GM19023 (cell line): ENCODE results near the gene IRF2.

Experiments
- ATAC-seq: cut with Tn5 transposase; IDR thresholded peaks from one replicate; pipeline ENCODE4 v1.9.1; 2021; ENCODE audit warnings: mild to moderate bottlenecking, moderate library complexity; ENCODE audit not compliant: unreplicated experiment

The IRF2 gene

GRCh38 chr4:184410748-184411147, 63.6 kb downstream of the IRF2 start:
- ATAC-seq = no peak

DNA sequence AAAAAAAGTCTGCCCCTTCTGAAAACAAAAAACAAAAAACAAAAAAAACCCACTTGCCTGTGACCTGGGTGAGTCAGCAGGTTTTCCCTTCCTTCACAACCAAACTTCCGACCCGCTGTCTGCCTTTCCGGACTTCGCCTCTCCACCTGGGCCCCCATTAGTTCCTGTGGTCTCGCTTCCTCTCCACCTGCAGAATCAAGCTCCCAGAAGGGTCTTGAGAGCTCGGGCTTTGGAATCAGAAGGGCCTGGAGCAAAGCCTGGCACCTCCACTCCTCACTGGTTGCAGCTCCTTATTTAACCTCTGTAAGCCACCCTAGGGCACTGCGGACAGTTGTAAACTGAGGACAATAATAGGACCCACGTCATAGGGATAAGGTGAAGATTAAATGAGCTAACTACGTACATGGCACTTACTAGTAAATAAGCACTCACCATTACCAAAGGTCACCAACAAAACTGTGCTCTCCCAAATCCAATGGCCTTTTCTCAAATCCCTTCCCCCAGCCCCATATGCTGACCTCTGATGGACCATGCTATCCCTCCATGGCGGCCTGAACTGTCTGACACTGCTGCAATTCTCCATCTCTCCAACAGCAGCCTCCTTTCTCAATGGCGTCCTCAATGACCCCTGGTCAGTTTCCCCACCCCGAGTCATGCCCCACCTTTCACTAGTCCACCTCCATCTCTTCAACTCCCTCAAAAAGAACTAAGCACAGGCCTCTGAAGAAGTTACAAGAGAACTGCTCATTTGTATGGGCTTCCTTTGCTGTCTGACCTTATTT, 64.2 kb downstream of the IRF2 start:
- peak; percentile 48 for ATAC-seq

- no peak for ATAC-seq
Observed at GRCh38 chr4:184409502-184409901, 64.8 kb downstream of the IRF2 start.

- ATAC-seq = no peak
Observed at GRCh38 chr4:184408684-184409081, 65.7 kb downstream of the IRF2 start.

- no peak for ATAC-seq
Observed at GRCh38 chr4:184408021-184408683, 66.2 kb downstream of the IRF2 start.

- ATAC-seq = no peak
Observed at GRCh38 chr4:184406958-184407391, 67.4 kb downstream of the IRF2 start.

- no peak for ATAC-seq
Observed at GRCh38 chr4:184404047-184404446, 70.3 kb downstream of the IRF2 start.

DNA sequence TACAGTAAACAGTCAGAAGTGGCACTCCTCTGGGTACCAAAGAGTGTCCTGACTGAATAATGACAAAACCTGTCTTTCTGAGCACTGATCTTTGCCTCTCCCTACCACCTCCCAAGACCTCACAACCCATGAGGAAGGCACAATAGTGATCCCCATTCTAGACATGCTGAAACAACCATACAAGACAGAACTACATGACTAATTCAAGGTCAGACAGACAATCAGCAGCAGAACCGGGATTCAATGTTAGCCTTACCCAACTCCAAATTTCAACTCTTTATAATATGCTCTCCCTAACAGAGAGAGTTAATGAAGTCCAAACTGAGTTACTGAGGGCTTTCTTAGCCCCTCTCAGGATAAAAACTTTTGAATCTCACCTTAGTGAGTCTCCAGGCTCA, 71.0 kb downstream of the IRF2 start:
- no peak for ATAC-seq

DNA sequence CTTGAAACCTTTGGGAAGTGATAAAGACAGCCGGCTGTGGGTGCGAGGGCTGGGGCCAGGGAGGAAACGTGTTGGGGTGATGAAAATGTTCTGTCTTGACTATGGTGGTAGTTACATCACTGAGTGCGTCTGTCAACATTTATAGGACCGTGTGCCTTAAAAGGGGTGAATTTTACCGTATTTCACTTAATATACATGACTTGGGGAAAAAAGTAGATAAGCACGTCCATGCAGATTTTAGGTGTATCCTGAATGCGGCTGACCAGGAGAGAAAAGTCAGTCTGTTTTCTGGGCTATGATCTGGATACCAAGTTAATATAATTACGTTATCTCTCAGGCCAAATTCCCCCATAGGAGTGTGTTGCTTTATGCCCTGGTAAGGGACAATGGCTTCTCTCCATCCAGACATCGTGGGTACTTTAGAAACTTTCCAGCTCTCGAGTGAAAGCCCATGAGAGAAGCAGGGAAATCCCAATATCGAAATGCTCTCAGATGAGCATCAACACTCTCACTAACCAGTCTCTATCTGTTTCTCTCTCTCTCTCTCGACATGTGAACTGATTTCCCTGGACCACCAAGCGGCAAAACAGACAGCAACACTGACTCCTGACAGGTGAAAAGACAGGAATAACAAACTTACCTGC, 71.5 kb downstream of the IRF2 start:
- ATAC-seq = no peak

GRCh38 chr4:184402239-184402638, 72.1 kb downstream of the IRF2 start:
- no peak for ATAC-seq

DNA sequence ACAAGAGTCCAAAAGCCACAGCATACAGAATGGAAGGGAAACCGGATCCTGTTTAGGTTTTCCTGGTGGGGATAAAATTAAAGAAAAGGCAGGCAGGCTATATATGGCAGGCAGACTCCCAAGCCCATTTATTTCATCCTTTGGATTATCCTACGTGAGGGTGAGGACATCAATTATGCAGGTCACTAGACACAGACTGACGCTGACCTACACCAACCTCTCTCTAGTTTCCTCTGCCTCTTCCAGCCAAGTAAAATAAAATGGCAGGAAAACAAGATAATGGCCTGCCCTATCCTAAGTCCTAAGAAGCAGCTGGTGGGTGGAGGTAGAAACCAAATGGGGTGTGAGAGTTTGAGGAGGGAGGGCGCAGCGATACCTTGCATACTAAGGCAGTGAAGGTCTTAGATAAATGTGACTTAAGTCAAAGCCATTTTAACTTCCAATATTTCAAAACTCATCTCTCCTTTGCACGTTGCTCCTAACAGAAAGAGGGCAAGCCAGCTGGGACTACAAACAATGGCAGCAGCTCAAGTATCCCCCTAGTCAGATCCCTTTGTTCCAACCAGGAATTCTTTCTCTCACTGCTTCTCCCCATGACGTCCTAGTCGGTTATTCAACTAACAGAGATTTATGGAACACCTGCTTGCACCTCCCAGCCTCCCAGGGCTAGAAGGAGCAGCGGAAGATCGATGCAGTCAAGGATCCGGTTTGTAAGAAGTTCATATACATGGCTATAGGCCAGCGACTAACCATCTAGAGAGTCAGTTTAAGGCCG, 72.8 kb downstream of the IRF2 start:
- no peak for ATAC-seq

DNA sequence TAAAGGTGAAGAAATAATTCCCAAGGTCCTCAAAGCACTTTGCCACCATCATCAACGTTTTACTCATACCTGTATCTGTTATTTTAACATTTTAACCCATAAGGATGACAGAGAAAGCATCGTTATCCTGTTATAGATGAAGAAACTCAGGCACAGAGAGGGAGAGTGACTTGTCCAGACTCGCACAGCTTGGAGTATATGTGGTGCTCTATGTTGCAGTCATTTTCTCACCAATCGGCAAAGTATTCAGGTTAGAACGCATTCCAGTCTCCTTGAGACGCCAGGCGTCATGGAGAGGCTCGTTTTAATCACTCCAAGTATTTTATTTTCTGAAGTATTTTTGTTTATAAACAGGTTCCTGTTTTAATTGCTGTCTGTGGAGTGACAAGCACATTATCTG, 73.5 kb downstream of the IRF2 start:
- no peak for ATAC-seq

DNA sequence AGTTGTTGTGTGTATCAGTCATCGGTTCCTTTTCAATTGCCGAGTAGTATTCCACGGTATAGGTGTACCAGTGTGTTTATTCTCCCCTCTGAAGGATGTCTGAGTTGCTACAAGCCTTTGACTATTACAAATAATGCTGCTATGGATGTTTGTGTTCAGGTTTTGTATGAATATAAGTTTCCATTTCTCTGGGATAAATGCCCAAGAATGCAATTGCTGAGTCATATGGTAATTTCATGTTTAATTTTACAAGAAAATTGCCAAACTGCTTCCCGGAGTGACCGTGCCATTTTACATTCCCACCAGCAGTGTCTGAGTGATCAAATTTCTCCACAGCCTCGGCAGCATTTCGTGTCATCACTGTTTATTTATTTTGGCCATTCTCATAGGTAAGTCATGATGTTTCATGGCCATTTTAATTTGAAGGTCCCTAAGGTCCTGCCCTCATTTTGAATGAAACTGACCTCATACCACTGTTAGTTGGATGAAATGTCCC, 73.9 kb downstream of the IRF2 start:
- ATAC-seq = no peak

DNA sequence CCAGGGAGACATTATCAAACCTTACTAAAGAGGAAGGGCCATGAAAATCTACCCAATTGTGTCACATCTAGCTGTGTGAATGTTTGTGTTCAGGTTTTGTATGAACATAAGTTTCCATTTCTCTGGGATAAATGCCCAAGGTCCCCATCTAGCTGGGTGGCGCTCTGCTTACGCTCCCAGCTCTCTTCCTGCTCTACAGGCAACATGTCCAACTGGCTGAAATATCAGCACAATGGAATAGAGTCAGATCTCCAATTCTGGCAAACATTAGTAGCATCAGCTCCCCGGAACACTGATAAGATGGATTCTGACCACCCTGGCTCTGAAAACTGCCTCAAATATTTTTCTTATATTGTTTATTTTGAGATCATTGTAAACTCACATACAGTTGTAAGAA, 74.8 kb downstream of the IRF2 start:
- ATAC-seq = no peak

DNA sequence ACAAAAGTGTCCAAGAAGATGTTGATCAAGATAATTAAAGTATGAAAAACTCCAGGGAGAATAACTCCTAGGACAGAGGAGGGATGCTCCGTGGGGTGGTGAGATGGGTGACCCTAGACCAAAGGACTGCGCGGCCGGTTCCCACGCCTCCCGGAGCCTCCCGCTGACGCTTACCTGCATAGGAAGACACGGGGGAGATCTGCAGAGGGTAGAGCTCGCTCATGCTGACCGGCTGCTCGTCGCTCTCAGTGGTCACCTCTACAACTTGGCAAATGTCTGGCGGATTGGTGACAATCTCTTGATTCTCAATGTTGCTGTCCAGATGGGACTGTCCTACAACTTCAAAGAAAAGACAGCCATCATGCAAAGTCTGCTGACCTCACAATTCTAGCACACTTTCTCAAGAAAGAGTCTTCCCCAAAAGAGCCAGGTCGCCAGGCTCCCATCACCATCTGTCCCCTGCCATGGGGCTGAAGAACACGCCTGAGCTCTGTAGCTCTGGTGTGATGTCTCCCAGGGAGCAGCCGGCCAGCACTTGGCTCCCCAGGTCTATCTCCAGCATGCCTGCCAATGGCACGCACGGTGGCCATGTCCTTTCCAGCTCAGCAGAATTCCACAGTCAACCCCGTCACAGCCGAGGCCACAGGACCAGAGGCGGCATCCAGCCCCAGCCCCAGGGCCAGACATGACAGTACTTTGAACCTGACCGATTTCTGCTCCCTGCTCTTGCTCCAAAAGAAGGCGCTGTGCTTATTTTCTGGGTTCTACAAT, 75.4 kb downstream of the IRF2 start:
- ATAC-seq = no peak

DNA sequence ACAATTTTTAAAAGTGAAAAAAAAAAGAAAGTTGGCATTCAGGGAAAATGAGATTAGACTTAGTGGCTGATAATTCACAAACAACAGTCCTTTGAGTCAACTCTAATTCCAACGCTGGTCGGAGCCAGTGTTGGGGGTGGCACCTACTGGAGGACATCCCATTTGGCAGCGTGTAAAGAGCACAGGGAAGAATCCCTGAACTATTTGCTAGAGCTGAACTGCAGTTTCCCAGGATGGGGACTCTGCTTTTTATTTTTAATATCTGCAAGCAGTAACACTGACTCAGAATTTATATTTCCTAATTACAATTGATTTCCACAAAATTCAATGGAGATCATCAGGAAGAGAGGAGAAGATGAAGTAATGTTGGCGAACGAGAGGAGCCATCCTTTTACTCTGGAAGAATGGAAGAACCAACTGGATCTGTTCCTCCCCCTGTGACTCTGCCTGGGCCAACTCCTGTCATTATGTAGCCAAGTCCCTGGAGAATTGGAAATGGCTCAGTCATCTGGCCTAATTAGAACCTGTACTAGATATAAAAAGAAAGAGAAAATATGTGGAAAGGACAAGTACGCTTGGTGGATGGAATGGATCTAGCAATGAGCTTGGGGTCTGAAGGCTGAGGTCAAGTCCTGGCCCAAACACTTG, 76.7 kb downstream of the IRF2 start:
- no peak for ATAC-seq

GRCh38 chr4:184396570-184397515, 77.5 kb downstream of the IRF2 start:
- no peak for ATAC-seq

- ATAC-seq = peak; percentile 80
Observed at GRCh38 chr4:184395971-184396391, 78.4 kb downstream of the IRF2 start.

GRCh38 chr4:184395451-184395917, 78.9 kb downstream of the IRF2 start:
- ATAC-seq = peak; percentile 14
